Thoracic aorta (tissue), 2 donors: ENCODE measurements around the gene DNAH8. TPM values are rescaled to one million over a fixed set of nuclear protein-coding genes. Genes with fewer than 3 reads are reported as not detected.

ENCODE experiments used
- ATAC-seq: fragments of 150-250 bp; one replicate; pipeline ENCODE4 v1.8.0; 2017; ENCODE audit warnings: low read depth; ENCODE audit not compliant: insufficient number of reproducible peaks, low FRiP score
- DNase-seq: peaks from one replicate; pipeline ENCODE4 v3.0.0-alpha.2; 2020; ENCODE audit warnings: low spot score
- H3K27ac ChIP-seq, 2 donors: fragments of 200-600 bp; sonication (generic); 1 replicate in 1 of 2; 2 replicates in 1 of 2; pipeline ENCODE4 v1.5.1; 2016; ENCODE audit warnings: mild to moderate bottlenecking in 2 of 2, moderate library complexity in 2 of 2
- H3K27me3 ChIP-seq: fragments of 200-600 bp; sonication (generic); replicated peaks from 2 replicates; pipeline ENCODE4 v1.6.0; 2016; ENCODE audit warnings: mild to moderate bottlenecking; ENCODE audit not compliant: insufficient read depth
- H3K36me3 ChIP-seq: fragments of 200-600 bp; sonication (generic); one replicate; pipeline ENCODE4 v1.5.1; 2016
- H3K4me1 ChIP-seq, 2 donors: fragments of 200-600 bp; sonication (generic); 1 replicate in 1 of 2; 2 replicates in 1 of 2; pipeline versions ENCODE4 v1.5.1 to v1.6.0; 2016; ENCODE audit warnings: low read depth in 2 of 2, mild to moderate bottlenecking in 1 of 2; ENCODE audit not compliant: control insufficient read depth in 1 of 2
- H3K4me3 ChIP-seq: fragments of 200-600 bp; sonication (generic); 2 replicates; pipeline ENCODE4 v1.5.1; 2016; ENCODE audit warnings: mild to moderate bottlenecking
- H3K9me3 ChIP-seq: fragments of 200-600 bp; sonication (generic); 2 replicates; pipeline ENCODE4 v1.5.1; 2016
- total RNA-seq, 2 donors: library from RNA; depleted of rRNA; stranded (reverse); fragments of >200 nt; gene quantifications; one replicate each; pipeline versions ENCODE4 v1.1.0 to v1.2.3, GENCODE V29; 2016
- TF ChIP-seq, protein P1 (sequence below): fragments of 200-600 bp; sonication (generic); IDR thresholded peaks from one replicate; pipeline ENCODE4 v1.5.1; 2019; ENCODE audit warnings: antibody characterized with exemption

The DNAH8 gene
- total RNA-seq, 2 donors from 2014 or later, result 0.14 TPM; not detected in 1

DNA sequence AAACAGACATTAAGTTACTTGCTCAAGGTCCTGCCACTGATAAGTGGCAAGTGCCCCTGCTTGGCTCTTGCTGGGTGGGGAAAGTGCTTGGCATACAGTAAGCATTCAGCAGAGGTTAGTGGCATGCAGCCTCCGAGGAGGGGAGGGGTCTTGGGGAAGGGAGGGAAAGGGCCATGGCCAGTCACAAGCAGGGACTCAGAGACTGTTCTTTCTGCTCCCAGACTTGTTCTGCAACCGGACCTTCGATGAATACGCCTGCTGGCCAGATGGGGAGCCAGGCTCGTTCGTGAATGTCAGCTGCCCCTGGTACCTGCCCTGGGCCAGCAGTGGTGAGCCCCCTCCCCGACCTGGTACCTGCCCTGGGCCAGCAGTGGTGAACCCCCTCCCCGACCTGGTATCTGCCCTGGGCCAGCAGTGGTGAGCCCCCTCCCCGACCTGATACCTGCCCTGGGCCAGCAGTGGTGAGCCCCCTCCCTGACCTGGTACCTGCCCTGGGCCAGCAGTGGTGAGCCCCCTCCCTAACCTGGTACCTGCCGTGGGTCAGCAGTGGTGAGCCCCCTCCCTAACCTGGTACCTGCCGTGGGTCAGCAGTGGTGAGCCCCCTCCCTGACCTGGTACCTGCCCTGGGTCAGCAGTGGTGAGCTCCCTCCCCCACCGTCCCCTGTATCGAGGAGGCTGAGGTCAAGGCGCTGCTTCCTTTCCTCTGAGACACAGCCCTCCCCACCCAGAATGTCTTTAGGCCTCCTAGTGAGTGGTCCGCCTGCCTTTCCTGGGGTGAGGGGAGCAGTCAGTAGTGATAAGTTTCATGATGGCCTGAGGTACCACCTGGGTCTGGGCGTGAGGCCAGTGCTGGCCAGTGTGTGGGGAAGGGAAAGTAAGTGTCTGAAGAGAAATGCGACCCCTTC, 342.4 kb downstream of the DNAH8 start:
- Histone ChIP-seq H3K36me3 (no peaks in the 10 kb centered on the region), H3K4me3 (no peak overlapping the region), H3K27ac (no peak overlapping the region), H3K27me3 (no peaks in the 10 kb centered on the region), H3K9me3 (no peaks in the 10 kb centered on the region), H3K4me1 (no peaks in the 10 kb centered on the region)
- TF ChIP-seq, protein P1, sequence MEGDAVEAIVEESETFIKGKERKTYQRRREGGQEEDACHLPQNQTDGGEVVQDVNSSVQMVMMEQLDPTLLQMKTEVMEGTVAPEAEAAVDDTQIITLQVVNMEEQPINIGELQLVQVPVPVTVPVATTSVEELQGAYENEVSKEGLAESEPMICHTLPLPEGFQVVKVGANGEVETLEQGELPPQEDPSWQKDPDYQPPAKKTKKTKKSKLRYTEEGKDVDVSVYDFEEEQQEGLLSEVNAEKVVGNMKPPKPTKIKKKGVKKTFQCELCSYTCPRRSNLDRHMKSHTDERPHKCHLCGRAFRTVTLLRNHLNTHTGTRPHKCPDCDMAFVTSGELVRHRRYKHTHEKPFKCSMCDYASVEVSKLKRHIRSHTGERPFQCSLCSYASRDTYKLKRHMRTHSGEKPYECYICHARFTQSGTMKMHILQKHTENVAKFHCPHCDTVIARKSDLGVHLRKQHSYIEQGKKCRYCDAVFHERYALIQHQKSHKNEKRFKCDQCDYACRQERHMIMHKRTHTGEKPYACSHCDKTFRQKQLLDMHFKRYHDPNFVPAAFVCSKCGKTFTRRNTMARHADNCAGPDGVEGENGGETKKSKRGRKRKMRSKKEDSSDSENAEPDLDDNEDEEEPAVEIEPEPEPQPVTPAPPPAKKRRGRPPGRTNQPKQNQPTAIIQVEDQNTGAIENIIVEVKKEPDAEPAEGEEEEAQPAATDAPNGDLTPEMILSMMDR, result no peak
- no peak for ATAC-seq
- DNase-seq, result no peak

DNA sequence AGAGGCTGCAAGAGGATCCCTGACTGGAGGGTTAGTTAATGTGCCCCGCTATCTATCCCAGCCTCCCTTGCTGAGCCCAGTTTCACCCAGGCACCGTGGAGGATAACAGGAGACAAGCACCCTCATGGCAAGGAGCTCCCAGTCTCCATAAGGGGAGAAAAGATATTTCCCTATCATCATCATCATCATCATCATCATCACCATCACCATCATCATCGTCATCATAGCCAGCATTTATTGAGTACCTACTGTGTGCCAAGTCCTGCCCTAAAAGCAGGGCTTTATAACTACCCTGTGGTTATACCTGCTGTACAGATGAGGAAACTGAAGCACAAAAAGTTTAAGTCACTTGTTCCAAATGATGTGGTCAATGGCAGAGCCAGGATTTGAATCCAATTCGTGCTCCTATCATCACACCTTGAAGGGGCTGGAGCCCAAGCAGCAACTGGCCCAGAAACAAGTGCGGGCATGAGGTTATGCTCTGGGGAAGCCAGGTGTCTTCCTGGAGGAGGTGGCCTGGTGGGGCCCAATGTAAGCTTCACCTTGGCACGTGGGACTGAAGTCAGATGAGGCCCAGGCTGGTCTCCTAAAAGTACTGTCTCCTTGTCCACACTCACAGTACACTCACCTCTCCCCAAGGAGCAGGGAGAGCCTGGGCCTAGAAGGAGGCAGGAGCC, 343.5 kb downstream of the DNAH8 start:
- ATAC-seq, result no peak
- no peak for DNase-seq
- Histone ChIP-seq H3K36me3 (no peaks in the 10 kb centered on the region), H3K4me3 (no peak overlapping the region), H3K4me1 (no peaks in the 10 kb centered on the region), H3K27ac (no peak overlapping the region), H3K9me3 (no peaks in the 10 kb centered on the region), H3K27me3 (no peaks in the 10 kb centered on the region)
- TF ChIP-seq, protein P1, result no peak

DNA sequence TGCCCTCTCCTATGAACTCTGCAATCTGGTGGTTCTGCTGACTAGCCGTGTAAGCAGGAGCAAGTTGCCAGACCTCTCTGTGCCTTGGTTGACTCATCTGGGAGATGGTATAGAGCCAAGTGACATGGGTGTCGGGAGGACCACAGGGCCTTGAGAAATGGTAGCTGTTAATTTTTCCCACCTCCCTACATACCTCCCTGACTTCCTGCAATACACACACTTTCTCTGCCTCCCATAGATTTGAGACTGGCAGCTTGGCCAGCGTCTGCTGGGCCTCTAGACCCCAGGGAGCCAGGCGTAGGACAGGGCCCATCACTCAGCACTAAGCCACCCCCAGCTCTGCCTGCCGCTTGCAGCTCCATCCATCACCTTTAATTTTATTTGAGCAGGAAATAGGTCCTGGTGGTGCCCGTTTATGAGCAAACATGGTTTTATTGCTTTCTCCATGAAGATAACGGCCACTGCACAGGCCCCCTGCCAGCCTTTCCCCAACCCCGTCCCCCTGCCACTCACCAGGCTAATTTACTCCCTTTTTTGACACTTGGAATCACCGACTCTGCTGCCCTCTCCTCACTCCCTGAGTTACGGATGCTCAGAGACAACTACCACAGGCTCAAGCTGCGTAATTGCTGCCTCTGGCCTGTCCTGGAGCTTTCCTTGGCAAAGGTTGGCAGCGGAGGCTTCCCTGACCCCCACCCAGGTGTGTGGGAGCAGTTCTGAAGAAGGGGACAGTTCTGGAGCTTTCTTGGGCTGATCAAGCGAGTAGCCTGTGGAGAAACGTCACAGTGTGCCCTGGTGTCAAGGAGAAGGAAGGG, 344.6 kb downstream of the DNAH8 start:
- ATAC-seq, result no peak
- TF ChIP-seq, protein P1, result no peak

DNA sequence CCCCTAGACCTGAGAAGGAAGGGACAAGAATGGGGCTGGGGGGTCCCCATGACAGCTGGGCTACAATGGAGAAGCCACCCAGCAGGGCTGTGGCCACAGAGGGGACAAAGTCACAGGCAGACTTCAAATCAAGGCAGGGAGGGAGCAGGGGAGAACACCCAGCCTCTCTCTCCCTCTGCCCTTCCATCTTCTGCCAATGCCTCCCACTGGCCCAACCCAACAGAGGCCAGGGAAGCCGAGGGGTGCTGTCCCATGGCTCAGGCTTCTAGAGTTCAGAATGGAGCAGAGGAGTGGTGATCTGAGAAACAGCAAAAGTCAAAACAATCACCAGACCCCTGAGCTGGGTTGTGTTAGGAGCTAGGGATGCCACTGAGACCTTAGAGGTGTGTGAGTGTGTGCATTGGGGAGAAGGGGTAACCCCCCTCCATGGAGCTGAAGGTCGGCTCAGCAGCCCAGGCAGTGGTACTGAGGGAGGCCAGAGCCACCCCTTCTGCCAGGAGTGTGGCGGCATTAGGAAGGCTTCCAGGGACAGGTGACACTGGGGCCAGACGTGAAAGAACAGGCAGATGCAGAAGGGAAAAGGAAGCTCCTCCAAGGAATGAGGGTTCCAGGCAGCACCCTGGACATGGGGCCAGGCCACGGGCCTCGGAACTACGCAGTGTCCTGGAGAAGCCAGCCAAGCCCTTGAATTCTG, 345.5 kb downstream of the DNAH8 start:
- H3K4me3 ChIP-seq, result no peak overlapping the region
- H3K9me3 ChIP-seq, result no peaks in the 10 kb centered on the region
- H3K27ac ChIP-seq, result no peak overlapping the region
- no peaks in the 10 kb centered on the region for H3K27me3 ChIP-seq
- no peak for DNase-seq
- no peaks in the 10 kb centered on the region for H3K4me1 ChIP-seq
- H3K36me3 ChIP-seq, result no peaks in the 10 kb centered on the region
- TF ChIP-seq, protein P1, result no peak
- ATAC-seq, result no peak

More for the DNA sequence above, 344.6 kb downstream of the DNAH8 start:
- H3K9me3 ChIP-seq, result no peaks in the 10 kb centered on the region
- no peaks in the 10 kb centered on the region for H3K27me3 ChIP-seq
- no peak overlapping the region for H3K27ac ChIP-seq
- no peak for DNase-seq
- H3K36me3 ChIP-seq, result no peaks in the 10 kb centered on the region
- H3K4me3 ChIP-seq, result no peak overlapping the region
- H3K4me1 ChIP-seq, result no peaks in the 10 kb centered on the region
